ENCODE measurements around the gene MPDU1. TPM values are rescaled to one million over a fixed set of nuclear protein-coding genes. Genes with fewer than 3 reads are reported as not detected.

MPDU1 gene
- total RNA-seq, 4 donors from 2014 or later = 86.5 to 144 (median 122) TPM

DNA sequence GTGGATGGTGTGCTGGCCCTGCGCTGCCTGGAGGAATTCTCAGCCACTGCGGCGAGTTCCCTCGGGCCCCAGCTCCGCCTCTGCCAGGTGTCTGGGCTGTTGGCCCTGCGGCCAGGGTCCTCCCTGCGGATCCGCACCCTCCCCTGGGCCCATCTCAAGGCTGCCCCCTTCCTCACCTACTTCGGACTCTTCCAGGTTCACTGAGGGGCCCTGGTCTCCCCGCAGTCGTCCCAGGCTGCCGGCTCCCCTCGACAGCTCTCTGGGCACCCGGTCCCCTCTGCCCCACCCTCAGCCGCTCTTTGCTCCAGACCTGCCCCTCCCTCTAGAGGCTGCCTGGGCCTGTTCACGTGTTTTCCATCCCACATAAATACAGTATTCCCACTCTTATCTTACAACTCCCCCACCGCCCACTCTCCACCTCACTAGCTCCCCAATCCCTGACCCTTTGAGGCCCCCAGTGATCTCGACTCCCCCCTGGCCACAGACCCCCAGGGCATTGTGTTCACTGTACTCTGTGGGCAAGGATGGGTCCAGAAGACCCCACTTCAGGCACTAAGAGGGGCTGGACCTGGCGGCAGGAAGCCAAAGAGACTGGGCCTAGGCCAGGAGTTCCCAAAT lies 26.4 kb upstream of the MPDU1 start:
- DNase-seq (ENCODE audit: low spot score) (no peak), ATAC-seq (ENCODE audit: low FRiP score) (no peak)
- TF ChIP-seq, protein P1, sequence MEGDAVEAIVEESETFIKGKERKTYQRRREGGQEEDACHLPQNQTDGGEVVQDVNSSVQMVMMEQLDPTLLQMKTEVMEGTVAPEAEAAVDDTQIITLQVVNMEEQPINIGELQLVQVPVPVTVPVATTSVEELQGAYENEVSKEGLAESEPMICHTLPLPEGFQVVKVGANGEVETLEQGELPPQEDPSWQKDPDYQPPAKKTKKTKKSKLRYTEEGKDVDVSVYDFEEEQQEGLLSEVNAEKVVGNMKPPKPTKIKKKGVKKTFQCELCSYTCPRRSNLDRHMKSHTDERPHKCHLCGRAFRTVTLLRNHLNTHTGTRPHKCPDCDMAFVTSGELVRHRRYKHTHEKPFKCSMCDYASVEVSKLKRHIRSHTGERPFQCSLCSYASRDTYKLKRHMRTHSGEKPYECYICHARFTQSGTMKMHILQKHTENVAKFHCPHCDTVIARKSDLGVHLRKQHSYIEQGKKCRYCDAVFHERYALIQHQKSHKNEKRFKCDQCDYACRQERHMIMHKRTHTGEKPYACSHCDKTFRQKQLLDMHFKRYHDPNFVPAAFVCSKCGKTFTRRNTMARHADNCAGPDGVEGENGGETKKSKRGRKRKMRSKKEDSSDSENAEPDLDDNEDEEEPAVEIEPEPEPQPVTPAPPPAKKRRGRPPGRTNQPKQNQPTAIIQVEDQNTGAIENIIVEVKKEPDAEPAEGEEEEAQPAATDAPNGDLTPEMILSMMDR (IDR thresholded peaks at IDR 0.05) = no peak

DNA sequence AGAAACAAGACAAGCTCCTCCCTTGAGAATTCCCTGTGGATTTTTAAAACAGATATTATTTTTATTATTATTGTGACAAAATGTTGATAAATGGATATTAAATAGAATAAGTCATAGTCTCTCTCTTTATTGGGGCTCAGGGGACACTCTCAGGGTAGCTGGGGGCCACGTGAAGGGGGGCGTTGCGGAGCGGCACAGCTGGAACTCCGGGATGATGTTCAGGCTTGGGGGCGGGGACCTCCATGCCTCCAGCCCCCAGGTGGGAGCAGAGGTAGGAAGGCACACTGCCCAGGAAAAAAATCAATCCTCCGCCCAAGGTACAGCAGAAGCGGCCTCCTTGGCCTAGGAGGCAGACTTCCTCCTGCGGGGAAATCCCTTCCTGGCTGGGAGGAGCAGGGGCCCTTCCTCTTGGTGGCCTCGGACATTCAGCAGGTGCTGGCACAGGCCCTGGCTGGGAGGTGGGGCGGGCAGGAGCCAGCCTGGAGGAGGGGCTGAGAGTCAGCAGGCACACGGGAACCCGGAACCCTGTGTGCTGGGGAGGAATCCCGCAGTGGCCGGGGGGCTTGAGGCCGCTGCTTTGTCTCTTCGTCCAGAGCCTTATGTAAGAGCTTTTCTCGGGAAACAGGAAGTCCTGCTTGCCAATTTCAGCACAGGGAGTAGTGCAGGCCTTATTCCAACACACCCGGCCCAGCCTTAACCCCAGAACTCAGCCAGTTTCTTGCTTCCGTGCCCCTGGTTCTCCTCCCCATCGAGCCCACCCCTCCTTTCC lies 25.7 kb upstream of the MPDU1 start:
- TF ChIP-seq, protein P1 (IDR thresholded peaks at IDR 0.05) = no peak
- peak; percentile 65 for ATAC-seq (ENCODE audit: low FRiP score)
- no peak for DNase-seq (ENCODE audit: low spot score)

DNA sequence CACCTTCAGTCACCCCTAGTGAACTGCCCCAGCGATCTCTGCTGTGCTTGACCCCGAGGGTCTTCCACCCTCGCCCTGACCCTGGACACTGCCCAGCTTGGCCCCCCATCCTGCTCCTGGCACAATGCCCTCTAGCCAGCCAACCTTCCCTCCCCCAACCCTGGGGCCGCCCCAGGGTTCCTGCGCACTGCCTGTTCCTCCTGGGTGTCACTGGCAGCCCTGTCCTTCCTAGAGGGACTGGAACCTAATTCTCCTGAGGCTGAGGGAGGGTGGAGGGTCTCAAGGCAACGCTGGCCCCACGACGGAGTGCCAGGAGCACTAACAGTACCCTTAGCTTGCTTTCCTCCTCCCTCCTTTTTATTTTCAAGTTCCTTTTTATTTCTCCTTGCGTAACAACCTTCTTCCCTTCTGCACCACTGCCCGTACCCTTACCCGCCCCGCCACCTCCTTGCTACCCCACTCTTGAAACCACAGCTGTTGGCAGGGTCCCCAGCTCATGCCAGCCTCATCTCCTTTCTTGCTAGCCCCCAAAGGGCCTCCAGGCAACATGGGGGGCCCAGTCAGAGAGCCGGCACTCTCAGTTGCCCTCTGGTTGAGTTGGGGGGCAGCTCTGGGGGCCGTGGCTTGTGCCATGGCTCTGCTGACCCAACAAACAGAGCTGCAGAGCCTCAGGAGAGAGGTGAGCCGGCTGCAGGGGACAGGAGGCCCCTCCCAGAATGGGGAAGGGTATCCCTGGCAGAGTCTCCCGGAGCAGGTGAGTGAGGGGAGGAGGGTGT lies 24.9 kb upstream of the MPDU1 start, which contains the start of gene TNFSF13:
TSS of gene TNFSF13 (plus strand) at position 207 of the 776 bp plus-strand sequence. CDS start at position 497, 290 bp downstream.
- TF ChIP-seq, protein P1 (IDR thresholded peaks at IDR 0.05) = no peak
- ATAC-seq (ENCODE audit: low FRiP score) (peak; percentile 30), DNase-seq (ENCODE audit: low spot score) (no peak)

DNA sequence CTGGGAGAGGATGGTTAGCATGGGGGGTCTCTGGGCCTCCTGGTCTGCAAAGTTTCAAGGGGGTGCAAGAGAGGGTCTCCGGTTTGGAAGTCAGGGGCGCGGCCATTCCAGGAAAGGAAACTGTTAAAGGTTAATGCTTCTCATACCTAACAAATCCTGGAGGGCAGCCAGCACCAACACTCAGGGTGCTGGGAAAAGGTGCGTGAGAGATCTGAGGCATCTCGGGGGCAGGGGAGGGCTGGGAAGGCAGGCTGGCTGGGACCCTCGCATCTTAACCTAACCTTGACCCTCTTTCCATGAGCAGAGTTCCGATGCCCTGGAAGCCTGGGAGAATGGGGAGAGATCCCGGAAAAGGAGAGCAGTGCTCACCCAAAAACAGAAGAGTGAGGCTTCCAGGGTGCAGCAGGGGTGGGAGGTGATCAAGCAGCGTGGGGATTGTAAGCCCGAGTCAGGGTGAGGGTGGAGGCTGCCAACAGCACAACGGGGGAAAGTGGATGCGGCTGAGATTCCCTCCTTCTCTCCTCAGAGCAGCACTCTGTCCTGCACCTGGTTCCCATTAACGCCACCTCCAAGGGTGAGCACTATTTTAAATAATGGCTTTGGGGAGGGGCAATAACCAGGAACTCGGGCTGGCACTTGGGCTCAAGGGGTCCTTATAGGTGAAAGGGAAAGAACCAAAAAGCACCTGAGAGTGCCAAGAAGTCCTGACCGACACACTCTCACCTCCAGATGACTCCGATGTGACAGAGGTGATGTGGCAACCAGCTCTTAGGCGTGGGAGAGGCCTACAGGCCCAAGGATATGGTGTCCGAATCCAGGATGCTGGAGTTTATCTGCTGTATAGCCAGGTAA lies 24.1 kb upstream of the MPDU1 start:
- ATAC-seq (ENCODE audit: low FRiP score) = no peak
- TF ChIP-seq, protein P1 (IDR thresholded peaks at IDR 0.05) = no peak
- no peak for DNase-seq (ENCODE audit: low spot score)

DNA sequence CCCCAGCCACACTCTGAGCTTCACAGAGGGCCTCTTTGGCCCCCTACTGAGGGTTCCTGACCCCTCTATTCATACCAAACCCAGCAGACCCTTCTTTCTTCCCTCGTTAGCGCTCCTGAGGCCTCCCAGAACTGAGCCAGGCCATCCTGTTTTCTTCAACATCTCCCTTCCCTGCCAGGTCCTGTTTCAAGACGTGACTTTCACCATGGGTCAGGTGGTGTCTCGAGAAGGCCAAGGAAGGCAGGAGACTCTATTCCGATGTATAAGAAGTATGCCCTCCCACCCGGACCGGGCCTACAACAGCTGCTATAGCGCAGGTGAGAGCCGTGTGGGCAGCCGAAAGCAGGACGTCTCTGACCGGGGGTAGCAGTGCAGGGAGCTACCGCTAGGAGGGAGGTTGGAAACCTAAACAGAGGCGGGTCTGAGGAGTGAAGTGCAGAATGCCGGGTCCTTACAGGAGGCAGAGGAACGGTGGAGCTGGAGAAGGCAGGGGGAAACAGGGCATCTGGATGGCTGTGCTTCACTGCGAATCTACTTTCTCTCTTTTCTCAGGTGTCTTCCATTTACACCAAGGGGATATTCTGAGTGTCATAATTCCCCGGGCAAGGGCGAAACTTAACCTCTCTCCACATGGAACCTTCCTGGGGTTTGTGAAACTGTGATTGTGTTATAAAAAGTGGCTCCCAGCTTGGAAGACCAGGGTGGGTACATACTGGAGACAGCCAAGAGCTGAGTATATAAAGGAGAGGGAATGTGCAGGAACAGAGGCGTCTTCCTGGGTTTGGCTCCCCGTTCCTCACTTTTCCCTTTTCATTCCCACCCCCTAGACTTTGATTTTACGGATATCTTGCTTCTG lies 23.3 kb upstream of the MPDU1 start:
- TF ChIP-seq, protein P1 (IDR thresholded peaks at IDR 0.05) = peak in 1 of 3 donors; percentile 47
- ATAC-seq (ENCODE audit: low FRiP score) = peak; percentile 22
- DNase-seq (ENCODE audit: low spot score) = no peak
